Mesenchymal stem cell (in vitro differentiated cells and primary cell): ENCODE data around the gene DIS3L2.
A peak's percentile ranks its signal among the peaks of the same experiment; 100 is the strongest.

Experiments used
- DNase-seq: peaks from one replicate; pipeline ENCODE4 v3.0.0-alpha.2; 2013
- H2AFZ ChIP-seq: one replicate; pipeline ENCODE4 v1.6.1; 2013; ENCODE audit warnings: low read depth, mild to moderate bottlenecking, control low read depth, inconsistent platforms, low read length, moderate library complexity
- H2AK5ac ChIP-seq: 2 replicates; pipeline ENCODE4 v1.6.1; 2013; ENCODE audit warnings: low read length, moderate library complexity, mild to moderate bottlenecking, inconsistent platforms; ENCODE audit not compliant: severe bottlenecking
- H2BK120ac ChIP-seq: one replicate; pipeline ENCODE4 v1.6.1; 2013; ENCODE audit warnings: low read depth, mild to moderate bottlenecking, inconsistent platforms, low read length, moderate library complexity
- H2BK12ac ChIP-seq, 2 experiments: one replicate each; pipeline ENCODE4 v1.6.1; 2013; ENCODE audit warnings: inconsistent platforms in 2 of 2, low read length in 2 of 2, mild to moderate bottlenecking in 2 of 2, moderate library complexity in 2 of 2, control low read depth in 1 of 2
- H2BK15ac ChIP-seq: one replicate; pipeline ENCODE4 v1.6.1; 2013; ENCODE audit warnings: mild to moderate bottlenecking, low read depth, inconsistent platforms; ENCODE audit not compliant: poor library complexity, severe bottlenecking
- H2BK5ac ChIP-seq: 2 replicates; pipeline ENCODE4 v1.6.1; 2013; ENCODE audit warnings: low read depth, mild to moderate bottlenecking, low read length, control low read depth, inconsistent platforms; ENCODE audit not compliant: poor library complexity, severe bottlenecking
- H3K14ac ChIP-seq, 2 experiments: one replicate each; pipeline ENCODE4 v1.6.1; 2013; ENCODE audit warnings: inconsistent platforms in 2 of 2, low read length in 2 of 2, control low read depth in 1 of 2, mild to moderate bottlenecking in 1 of 2, moderate library complexity in 1 of 2
- H3K18ac ChIP-seq, 2 experiments: one replicate each; pipeline ENCODE4 v1.6.1; 2013; ENCODE audit warnings: inconsistent platforms in 2 of 2, low read length in 2 of 2, control low read depth in 1 of 2, low read depth in 1 of 2, mild to moderate bottlenecking in 1 of 2
- H3K23ac ChIP-seq, 2 experiments: one replicate each; pipeline ENCODE4 v1.6.1; 2013; ENCODE audit warnings: inconsistent platforms in 2 of 2, low read length in 2 of 2, mild to moderate bottlenecking in 2 of 2, moderate library complexity in 2 of 2, control low read depth in 1 of 2
- H3K27ac ChIP-seq: 2 replicates; pipeline ENCODE4 v1.5.1; 2013; ENCODE audit warnings: mild to moderate bottlenecking, moderate library complexity, low read length, control low read depth, inconsistent platforms; ENCODE audit not compliant: poor library complexity, severe bottlenecking
- H3K27me3 ChIP-seq, 2 experiments: 2 replicates each; pipeline versions ENCODE4 v1.6.1 to v1.7.0; 2013; ENCODE audit warnings: low read length in 2 of 2, mild to moderate bottlenecking in 2 of 2, moderate library complexity in 2 of 2, control low read depth in 1 of 2, inconsistent platforms in 1 of 2; ENCODE audit not compliant: control insufficient read depth in 1 of 2, insufficient read depth in 1 of 2
- H3K36me3 ChIP-seq, 2 experiments: 2 replicates each; pipeline versions ENCODE4 v1.6.1 to v1.7.0; 2013; ENCODE audit warnings: low read length in 2 of 2, control low read depth in 1 of 2, inconsistent platforms in 1 of 2, low read depth in 1 of 2, mild to moderate bottlenecking in 1 of 2; ENCODE audit not compliant: insufficient read depth in 2 of 2, control insufficient read depth in 1 of 2
- H3K4ac ChIP-seq, 2 experiments: one replicate each; pipeline ENCODE4 v1.6.1; 2013; ENCODE audit warnings: inconsistent platforms in 2 of 2, low read length in 2 of 2, mild to moderate bottlenecking in 2 of 2, moderate library complexity in 2 of 2, control low read depth in 1 of 2, low read depth in 1 of 2
- H3K4me1 ChIP-seq: 2 replicates; pipeline ENCODE4 v1.6.1; 2013; ENCODE audit warnings: low read depth, low read length, control low read depth; ENCODE audit not compliant: control insufficient read depth, insufficient read depth
- H3K4me2 ChIP-seq: 2 replicates; pipeline ENCODE4 v1.6.1; 2013; ENCODE audit warnings: low read length, mild to moderate bottlenecking, inconsistent platforms; ENCODE audit not compliant: poor library complexity, severe bottlenecking
- H3K4me3 ChIP-seq, 2 experiments: 2 replicates each; pipeline versions ENCODE4 v1.5.1 to v1.7.0; 2013; ENCODE audit warnings: low read length in 2 of 2, mild to moderate bottlenecking in 2 of 2, control low read depth in 1 of 2, low read depth in 1 of 2; ENCODE audit not compliant: insufficient read depth in 1 of 2
- H3K79me1 ChIP-seq: replicated peaks from 2 replicates; pipeline ENCODE4 v1.6.1; 2013; ENCODE audit warnings: mild to moderate bottlenecking, control low read depth, low read length, inconsistent platforms; ENCODE audit not compliant: poor library complexity, severe bottlenecking
- H3K9ac ChIP-seq: 2 replicates; pipeline ENCODE4 v1.7.0; 2013; ENCODE audit warnings: mild to moderate bottlenecking, low read length, moderate library complexity
- H3K9me3 ChIP-seq: 2 replicates; pipeline ENCODE4 v1.7.0; 2013; ENCODE audit warnings: mild to moderate bottlenecking, low read length; ENCODE audit not compliant: control insufficient read depth
- H4K8ac ChIP-seq: one replicate; pipeline ENCODE4 v1.6.1; 2013; ENCODE audit warnings: inconsistent platforms, mild to moderate bottlenecking, low read length, moderate library complexity
- H4K91ac ChIP-seq: one replicate; pipeline ENCODE4 v1.6.1; 2013; ENCODE audit warnings: mild to moderate bottlenecking, low read length, inconsistent platforms
- WGBS: methylation state at CpG from one replicate; pipeline ENCODE4 v1.1.7; 2013; ENCODE audit warnings: mixed read lengths; 5-methylcytosine and 5-hydroxymethylcytosine counted together

Gene DIS3L2

GRCh38 chr2:232299084-232299483 lies 337.6 kb downstream of the DIS3L2 start:
- Histone ChIP-seq H3K4me2 (no peak overlapping the region), H4K8ac (no peak overlapping the region), H4K91ac (no peak overlapping the region), H2AK5ac (no peak overlapping the region), H2BK120ac (no peak overlapping the region), H3K18ac (no peak overlapping the region), H2BK15ac (no peak overlapping the region), H2AFZ (no peak overlapping the region), H3K23ac (no peak overlapping the region), H3K9me3 (no peaks in the 10 kb centered on the region), H2BK12ac (no peak overlapping the region), H3K4me3 (no peak overlapping the region), H3K27me3 (no peaks in the 10 kb centered on the region), H3K4ac (no peak overlapping the region), H3K14ac (no peak overlapping the region), H3K9ac (no peak overlapping the region), H3K79me1 (no peaks in the 10 kb centered on the region), H3K4me1 (peaks cover 6% of the 10 kb centered on the region), H2BK5ac (no peak overlapping the region), H3K36me3 (peaks cover 6 to 15% of the 10 kb centered on the region in 2 experiments), H3K27ac (no peak overlapping the region)
- no peak for DNase-seq
- WGBS: 90% methylated on average over 5 of the region's 5 CpGs

GRCh38 chr2:232299927-232300674 lies 338.6 kb downstream of the DIS3L2 start:
- H2BK15ac ChIP-seq: no peak overlapping the region
- no peak overlapping the region for H3K14ac ChIP-seq
- no peak overlapping the region for H3K4me3 ChIP-seq
- no peak overlapping the region for H3K9ac ChIP-seq
- no peak overlapping the region for H3K27ac ChIP-seq
- no peak overlapping the region for H2BK5ac ChIP-seq
- peaks cover 10 to 15% of the 10 kb centered on the region in 2 experiments for H3K36me3 ChIP-seq
- no peak overlapping the region for H4K8ac ChIP-seq
- no peak overlapping the region for H3K18ac ChIP-seq
- H4K91ac ChIP-seq: no peak overlapping the region
- no peaks in the 10 kb centered on the region for H3K9me3 ChIP-seq
- 97% methylated on average over 5 of the region's 6 CpGs for WGBS
- peaks cover 6% of the 10 kb centered on the region for H3K4me1 ChIP-seq
- H3K4ac ChIP-seq: no peak overlapping the region
- no peak overlapping the region for H2AFZ ChIP-seq
- H2BK12ac ChIP-seq: no peak overlapping the region
- H3K23ac ChIP-seq: no peak overlapping the region
- no peaks in the 10 kb centered on the region for H3K27me3 ChIP-seq
- no peak overlapping the region for H2BK120ac ChIP-seq
- DNase-seq: no peak
- no peak overlapping the region for H2AK5ac ChIP-seq
- no peak overlapping the region for H3K4me2 ChIP-seq
- no peaks in the 10 kb centered on the region for H3K79me1 ChIP-seq

GRCh38 chr2:232300894-232301387 lies 339.4 kb downstream of the DIS3L2 start:
- H3K4ac ChIP-seq: no peak overlapping the region
- no peak overlapping the region for H3K14ac ChIP-seq
- H2BK12ac ChIP-seq: peak overlapping the region in 1 of 2 experiments; percentile 33
- H2BK15ac ChIP-seq: no peak overlapping the region
- no peak overlapping the region for H3K4me3 ChIP-seq
- no peak overlapping the region for H3K27ac ChIP-seq
- no peak overlapping the region for H4K91ac ChIP-seq
- H2AFZ ChIP-seq: peak overlapping the region; percentile 21
- H3K18ac ChIP-seq: no peak overlapping the region
- H3K9me3 ChIP-seq: no peaks in the 10 kb centered on the region
- no peak overlapping the region for H2AK5ac ChIP-seq
- no peaks in the 10 kb centered on the region for H3K79me1 ChIP-seq
- DNase-seq: peak; percentile 46
- H3K9ac ChIP-seq: no peak overlapping the region
- H2BK120ac ChIP-seq: no peak overlapping the region
- H3K27me3 ChIP-seq: no peaks in the 10 kb centered on the region
- H3K23ac ChIP-seq: no peak overlapping the region
- no peak overlapping the region for H3K4me2 ChIP-seq
- H3K4me1 ChIP-seq: peaks cover 6% of the 10 kb centered on the region
- no peak overlapping the region for H2BK5ac ChIP-seq
- 52% methylated on average over 2 of the region's 6 CpGs for WGBS
- peaks cover 10 to 15% of the 10 kb centered on the region in 2 experiments for H3K36me3 ChIP-seq
- no peak overlapping the region for H4K8ac ChIP-seq

- no peak overlapping the region for H2BK5ac ChIP-seq
- H2AFZ ChIP-seq: no peak overlapping the region
- H2AK5ac ChIP-seq: no peak overlapping the region
- no peaks in the 10 kb centered on the region for H3K27me3 ChIP-seq
- no peak overlapping the region for H3K4ac ChIP-seq
- no peak overlapping the region for H3K27ac ChIP-seq
- H3K4me3 ChIP-seq: no peak overlapping the region
- WGBS: 98% methylated on average over 5 of the region's 6 CpGs
- H2BK15ac ChIP-seq: no peak overlapping the region
- peaks cover 4% of the 10 kb centered on the region for H3K4me1 ChIP-seq
- peaks cover 3% of the 10 kb centered on the region for H3K79me1 ChIP-seq
- H3K36me3 ChIP-seq: peaks cover 13 to 25% of the 10 kb centered on the region in 2 experiments
- no peak overlapping the region for H3K4me2 ChIP-seq
- H4K91ac ChIP-seq: no peak overlapping the region
- H2BK120ac ChIP-seq: no peak overlapping the region
- no peak for DNase-seq
- H3K9me3 ChIP-seq: no peaks in the 10 kb centered on the region
- no peak overlapping the region for H4K8ac ChIP-seq
- H3K9ac ChIP-seq: no peak overlapping the region
- no peak overlapping the region for H3K14ac ChIP-seq
- no peak overlapping the region for H2BK12ac ChIP-seq
- H3K23ac ChIP-seq: no peak overlapping the region
- no peak overlapping the region for H3K18ac ChIP-seq
Observed at GRCh38 chr2:232304236-232304635, 342.7 kb downstream of the DIS3L2 start.
